NB4 (cell line): ENCODE data around the gene FEM1C.

ENCODE experiments used
- POLR2A ChIP-seq: IDR thresholded peaks from 2 replicates; pipeline ENCODE4 v1.6.1; 2011; ENCODE audit warnings: mild to moderate bottlenecking; ENCODE audit not compliant: insufficient read length; ENCODE audit errors: extremely low read depth
- TF ChIP-seq, protein P1 (sequence below): IDR thresholded peaks from one replicate; pipeline ENCODE4 v1.5.1; 2012; ENCODE audit warnings: low read depth, low read length

DNA sequence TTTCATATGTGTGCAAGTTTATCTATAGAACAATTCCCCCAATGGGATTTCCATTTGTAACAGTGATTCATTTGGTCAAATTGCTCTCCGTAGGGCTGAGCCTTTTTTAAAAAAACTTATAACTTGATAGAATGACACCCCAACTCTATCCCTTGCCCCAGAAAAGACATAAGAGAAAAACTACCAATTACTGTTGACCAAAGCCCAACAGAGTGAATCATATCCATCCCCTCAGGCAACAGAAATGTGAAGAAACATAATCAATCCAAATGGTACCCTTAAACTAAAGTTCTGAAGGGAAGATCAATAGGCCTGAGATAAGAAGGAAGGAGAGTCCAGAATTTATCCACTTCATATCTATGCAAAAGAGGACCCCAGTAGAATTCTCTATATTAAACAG is 39.9 kb upstream of the FEM1C start:
- TF ChIP-seq, protein P1, sequence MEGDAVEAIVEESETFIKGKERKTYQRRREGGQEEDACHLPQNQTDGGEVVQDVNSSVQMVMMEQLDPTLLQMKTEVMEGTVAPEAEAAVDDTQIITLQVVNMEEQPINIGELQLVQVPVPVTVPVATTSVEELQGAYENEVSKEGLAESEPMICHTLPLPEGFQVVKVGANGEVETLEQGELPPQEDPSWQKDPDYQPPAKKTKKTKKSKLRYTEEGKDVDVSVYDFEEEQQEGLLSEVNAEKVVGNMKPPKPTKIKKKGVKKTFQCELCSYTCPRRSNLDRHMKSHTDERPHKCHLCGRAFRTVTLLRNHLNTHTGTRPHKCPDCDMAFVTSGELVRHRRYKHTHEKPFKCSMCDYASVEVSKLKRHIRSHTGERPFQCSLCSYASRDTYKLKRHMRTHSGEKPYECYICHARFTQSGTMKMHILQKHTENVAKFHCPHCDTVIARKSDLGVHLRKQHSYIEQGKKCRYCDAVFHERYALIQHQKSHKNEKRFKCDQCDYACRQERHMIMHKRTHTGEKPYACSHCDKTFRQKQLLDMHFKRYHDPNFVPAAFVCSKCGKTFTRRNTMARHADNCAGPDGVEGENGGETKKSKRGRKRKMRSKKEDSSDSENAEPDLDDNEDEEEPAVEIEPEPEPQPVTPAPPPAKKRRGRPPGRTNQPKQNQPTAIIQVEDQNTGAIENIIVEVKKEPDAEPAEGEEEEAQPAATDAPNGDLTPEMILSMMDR: no peak
- TF ChIP-seq POLR2A: no peak
